Activated CD8-positive, alpha-beta memory T cell treated with anti-CD3 and anti-CD28 coated beads, Interleukin-2, amount 50 U/mL, for 1 hour (primary cell): ENCODE measurements around the gene EEFSEC.
"Not testable (repeated sequence)": the region's sequence is repeated elsewhere in the genome, so short reads cannot be mapped to it uniquely, and the experiment has no call there.

ENCODE experiments used
- DNase-seq: peaks from one replicate; pipeline ENCODE4 v3.0.0-alpha.2; 2020; ENCODE audit errors: extremely low read depth

The EEFSEC gene

DNA sequence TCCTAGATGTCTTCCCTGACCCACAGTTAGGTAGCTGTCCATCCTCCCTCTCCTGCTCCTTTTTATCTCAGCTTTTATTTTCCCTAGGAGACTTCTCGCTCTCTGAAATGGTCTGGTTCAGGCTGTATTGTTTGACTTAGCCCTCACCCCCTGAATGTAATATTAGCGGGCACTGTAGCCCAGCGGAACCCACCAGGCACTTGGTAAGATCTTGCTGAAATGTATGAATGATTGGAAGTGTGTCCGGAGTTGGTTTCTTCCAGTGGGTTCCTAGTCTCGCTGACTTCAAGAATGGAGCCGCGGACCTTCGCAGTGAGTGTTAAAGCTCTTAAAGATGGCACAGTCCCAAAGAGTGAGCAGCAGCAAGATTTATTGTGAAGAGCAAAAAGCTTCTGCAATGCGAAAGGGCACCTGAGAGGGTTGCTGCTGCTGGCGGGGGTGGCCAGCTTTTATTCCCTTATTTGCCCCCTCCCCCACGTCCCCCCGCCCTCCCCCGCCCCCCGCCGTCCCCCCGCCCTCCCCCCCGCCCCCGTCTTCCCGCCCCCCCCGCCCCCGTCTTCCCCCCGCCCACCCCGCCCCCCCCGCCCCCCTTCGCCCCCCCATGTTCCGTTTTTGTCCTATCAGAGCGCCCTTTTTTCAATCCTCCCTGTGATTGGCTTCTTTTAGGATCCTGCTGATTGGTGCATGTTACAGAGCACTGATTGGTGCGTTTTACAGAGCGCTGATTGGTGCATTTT lies 694 bp upstream of the EEFSEC start:
- DNase-seq, result peak; percentile 39

DNA sequence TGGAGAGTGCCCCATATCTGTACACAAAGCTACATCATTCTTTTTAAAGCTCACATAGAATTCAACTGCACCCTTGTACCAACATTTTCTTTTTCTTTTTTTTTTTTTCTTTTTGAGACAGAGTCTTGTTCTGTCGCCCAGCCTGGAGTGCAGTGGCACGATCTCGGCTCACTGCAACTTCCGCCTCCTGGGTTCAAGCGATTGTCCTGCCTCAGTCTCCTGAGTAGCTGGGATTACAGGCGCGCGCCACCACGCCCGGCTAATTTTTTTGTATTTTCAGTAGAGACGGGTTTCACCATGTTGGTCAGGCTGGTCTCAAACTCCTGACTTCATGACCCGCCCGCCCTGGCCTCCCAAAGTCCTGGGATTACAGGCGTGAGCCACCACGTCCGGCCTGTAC lies 1.1 kb downstream of the EEFSEC start:
- not testable (repeated sequence) for DNase-seq

DNA sequence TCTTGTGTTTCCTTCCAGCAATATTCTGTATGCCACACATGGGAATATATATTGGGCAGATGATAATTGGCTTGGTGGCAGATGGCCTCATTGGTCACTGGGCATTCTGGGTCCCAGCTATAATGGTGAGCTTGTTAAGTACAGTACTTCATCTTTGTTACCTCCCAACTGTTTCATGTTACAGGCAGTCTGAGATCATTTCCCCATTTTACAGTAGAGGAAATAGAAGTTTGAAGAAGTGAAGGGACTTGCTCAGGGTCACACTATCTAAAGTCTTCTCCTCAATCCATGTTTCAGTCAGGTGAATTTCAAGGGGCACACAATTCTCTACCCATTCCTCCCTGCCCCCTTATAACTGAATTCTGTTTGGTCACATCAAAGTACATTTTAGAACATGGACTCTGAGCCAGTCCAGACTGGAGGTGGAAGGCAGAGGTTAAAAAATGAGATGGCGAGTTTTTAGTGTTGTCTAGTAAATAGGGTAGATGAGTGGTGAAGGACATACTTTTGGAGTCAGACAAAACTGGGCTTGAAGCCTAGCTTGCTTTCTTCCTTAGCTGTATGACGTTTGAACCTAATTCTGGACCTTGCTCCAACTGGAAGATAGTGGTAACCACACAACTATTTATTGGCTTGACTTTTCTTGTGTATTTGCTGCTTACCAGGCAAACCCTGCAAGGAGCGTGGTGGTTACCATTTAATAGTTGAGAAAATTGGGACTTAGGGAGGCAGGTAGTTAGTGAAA lies 2.5 kb downstream of the EEFSEC start:
- no peak for DNase-seq

DNA sequence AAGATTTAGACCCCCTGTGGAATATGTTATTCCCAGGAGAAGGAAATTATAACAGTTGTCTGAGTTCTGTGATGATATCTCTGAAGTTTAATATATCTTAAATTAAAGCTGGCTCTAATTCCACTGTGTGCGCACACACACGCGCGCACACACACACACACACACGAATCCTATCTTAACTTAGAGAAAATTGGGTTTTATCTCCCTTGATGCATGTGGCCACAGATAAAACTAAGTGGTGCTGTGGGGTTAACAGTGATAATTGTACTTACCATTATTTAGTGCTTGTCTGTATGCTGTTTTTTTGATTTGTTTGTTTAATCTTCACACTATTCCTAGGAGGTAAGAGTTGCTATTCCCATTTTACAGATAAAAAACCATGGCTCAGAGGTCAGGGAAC lies 7.4 kb downstream of the EEFSEC start:
- no peak for DNase-seq

DNA sequence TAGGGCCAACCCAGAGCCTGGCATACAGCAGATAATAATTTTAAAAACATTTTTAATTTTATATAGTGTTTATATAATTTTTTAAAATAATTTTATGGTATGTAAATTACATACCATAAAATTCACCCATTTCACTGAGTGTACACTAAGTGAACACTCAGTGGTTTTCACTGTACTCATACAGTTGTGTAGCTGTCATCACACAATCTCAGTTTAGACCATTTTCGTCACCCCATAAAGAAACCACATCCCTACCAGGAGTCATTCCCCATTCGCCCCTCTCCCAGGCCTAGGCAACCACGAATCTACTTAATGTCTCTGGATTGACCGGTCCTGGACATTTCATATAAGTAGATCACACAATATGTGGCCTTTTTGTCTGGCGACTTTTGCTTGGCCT lies 10.2 kb downstream of the EEFSEC start:
- no peak for DNase-seq

DNA sequence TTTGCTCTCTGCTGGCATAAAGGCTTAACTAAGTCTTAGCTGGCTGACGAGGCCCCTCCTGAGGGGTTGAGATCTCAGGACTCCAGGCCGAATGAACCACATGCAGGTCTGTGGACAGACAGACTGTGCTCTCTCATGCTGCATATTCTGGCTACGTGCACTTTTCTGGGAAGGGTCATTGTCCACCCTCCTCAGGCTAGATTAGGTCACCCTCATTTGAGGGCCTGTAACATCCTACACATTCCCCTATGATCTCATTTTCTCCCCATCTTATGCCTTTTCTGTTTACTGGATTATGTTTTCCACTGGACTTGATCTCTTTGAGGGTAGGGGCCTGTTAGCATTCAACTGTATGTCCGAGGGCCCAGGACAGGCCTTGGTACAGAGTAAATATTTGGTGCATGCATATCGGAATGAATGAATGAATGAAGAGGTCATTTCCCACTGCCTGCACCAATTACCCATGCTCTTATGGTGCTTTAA lies 13.7 kb downstream of the EEFSEC start:
- no peak for DNase-seq

DNA sequence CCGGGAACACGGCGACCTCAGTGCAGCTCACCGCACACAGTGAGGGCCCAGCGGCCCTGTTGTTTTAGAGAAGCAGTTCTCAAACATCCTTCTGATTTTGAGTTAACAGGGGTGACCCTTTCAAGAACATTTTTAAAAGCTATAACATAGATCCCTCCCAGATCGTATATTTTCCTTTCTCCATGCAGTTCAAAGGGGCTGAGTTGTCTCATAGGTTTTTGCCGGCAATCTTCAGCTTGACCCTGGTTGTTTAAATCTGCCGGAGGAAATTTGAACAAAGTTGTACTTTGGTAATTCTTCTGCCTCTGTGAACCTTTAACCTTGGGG lies 14.3 kb downstream of the EEFSEC start:
- DNase-seq, result no peak

DNA sequence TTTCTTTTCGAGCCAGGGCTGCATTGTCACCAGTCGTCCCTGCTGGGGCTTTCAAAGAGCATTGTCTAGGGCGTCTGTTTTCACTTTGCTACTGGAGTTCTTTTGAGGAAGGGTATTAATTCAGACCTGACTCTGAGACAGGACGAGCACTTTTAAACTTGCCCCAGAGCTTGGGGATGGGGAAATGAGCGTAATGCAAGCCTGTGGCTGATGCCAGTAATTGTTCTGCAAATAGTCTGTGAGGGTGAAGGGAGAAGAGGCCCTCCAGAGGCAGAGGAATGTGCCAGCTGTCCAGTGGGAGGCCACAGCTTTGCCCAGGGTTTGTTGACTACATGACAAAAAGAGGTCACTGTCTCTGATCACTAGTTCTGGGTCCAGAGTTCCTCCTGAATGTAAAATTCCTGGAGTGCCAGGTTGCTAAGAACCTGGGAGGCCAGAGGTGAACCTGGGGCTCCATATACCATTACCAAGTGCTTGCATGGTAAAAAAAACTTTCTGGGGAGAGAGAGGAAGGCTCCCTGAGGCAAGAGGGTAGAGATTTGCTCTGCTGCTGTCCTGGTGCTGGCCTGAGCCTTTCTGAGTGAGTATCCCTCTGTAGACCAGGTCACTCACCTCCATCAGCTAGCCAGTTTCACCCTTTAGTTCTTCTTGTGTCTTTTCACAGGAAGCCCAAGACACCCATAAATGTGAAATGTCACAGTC lies 14.8 kb downstream of the EEFSEC start:
- DNase-seq, result no peak

DNA sequence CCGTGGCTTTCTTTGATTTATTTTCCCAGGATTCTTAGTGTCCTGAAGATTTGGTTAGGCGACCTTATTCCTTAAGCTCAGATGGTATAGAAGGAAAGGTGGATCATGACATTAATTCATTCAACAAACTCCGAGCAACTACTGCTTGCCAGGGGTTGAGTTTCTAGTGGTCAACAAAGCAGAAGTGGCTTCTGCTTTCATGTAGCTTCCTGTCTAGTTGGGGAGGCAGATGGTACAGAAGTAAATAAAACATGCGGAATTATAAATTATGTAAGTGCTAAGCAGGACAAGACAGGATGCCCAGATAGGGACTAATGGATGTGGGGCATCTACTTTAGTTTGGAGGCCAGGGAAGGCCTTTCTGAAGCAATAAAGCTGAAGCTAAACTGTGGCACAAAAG lies 15.6 kb downstream of the EEFSEC start:
- DNase-seq, result no peak

DNA sequence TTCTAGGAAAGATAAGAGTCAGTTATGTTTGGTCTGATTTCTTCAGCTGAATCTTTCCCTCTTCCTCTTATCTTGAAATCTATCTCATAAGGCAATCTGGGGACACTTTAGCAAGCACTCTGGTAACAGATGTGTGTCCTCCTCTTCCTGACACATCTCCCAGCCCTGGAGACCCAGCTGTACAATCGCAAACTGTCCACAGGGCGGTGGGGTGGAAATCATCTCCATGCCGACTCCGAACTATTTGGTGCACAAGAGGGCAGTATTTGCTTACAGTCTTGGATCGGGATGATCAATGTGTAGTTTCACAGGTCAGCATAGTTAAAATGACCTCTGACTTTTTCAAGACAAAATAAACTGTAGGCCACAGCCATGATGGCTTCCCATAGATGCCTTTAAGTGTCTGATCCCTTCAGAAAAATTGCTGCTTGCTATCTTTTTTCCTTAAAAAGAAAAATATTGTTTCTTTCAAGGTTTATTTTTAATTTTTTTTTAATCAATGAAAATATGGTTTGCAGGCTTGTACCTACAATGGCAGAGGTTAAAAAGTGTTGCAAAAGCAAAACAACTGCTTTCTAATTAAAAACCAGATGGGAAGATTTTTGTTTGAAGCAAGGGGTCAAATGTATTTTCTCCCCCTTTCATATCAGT lies 17.7 kb downstream of the EEFSEC start:
- DNase-seq, result no peak

DNA sequence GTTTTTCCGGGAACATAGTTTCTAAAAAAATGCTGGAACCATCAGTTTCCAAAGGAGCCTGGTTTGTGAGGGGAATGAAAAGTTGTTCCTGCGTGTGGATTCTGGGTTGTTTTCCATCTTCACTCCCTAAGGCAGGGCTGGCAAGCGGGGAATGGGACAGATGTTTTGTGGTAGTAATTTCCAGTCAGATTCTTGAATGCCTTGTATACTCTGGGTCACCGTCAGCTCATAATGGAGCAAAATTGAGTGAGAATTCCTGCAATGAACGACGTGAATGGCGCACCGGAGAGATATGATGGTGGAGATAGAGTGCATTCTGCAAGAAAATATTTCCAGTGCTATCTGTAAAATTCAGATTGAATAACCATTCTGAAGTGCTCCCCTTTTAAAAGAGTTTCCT lies 19.9 kb downstream of the EEFSEC start:
- no peak for DNase-seq

DNA sequence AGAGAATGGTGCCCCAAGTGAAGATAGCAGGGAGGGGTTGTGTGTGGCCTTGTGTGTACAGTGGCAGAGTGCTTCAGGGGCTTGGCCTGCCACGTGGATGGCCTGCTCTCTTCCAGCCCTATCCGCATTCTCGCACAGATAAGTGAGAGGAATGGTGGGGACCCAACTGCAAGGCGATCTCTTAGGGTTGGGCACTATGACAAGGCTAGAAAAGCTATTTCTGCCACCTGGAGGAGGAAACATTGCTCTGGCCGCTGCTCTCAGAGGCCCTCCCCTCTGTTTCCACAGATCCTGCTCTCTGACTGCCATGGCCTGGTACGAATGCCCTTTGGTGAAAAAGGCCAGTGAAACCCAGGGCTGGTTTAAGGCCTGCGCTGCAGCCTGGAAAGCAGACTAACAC lies 20.6 kb downstream of the EEFSEC start:
- no peak for DNase-seq

DNA sequence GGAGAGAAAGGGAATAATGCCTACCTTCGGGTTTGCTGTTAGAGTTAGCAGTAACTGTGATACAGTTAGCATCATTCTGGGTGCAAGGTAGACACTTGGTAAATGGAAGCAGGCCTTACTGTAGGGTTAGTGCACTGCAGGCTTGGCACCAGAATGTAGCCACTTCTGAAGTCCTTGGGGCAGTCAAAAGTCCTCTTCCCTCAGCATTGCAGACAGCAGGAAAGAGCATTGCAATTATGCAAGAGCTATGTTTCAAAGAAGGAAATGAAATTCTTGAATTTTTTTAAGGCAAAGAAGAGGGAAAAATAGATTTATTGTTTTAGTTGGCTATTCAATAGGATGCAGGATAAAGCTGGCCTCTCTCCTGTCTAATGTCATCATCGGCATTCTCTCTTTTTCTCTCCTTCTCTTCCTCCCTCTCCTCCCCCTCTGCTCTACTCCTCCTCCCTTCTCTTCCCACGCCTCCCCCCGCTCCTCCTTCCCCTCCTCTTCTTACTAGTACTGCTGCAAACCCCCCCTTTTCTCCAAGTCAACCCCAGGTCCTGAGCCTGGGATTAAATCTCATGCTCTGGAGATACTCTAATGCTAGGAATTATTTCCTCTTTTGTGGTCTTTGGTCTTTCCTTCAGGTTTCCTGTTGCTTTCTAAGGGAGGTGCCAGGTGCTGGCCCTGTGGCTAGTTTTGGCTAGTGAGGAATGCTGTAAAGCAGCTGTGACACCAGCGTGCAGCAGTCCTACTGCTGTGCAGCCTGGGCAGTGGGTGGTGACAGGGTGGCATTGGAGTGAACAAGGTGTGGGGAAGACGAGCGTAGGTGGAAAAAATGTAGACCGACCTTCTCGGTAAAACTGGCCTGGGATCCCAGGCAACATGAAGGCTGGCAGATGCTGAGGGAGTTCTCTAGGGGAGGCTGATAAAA lies 21.7 kb downstream of the EEFSEC start:
- no peak for DNase-seq

DNA sequence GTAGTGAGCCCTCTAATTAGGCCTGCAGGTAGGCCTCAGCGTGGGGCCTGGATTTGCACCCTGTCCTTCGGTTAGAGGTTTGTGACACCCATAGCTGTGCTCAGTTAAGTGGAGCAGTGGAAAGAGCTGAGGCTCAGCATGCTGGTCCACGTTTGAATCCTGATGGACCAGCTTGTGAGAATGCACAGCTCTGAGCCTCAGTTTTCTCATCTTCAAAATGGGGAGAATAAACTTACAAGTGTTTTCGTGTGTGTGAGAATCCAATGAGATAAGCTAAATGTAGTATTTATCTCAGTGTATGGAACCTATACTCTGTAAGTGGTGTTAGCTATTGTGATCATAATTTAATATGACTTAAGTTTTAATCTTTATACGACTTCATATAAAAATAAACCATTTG lies 22.5 kb downstream of the EEFSEC start:
- DNase-seq, result no peak

DNA sequence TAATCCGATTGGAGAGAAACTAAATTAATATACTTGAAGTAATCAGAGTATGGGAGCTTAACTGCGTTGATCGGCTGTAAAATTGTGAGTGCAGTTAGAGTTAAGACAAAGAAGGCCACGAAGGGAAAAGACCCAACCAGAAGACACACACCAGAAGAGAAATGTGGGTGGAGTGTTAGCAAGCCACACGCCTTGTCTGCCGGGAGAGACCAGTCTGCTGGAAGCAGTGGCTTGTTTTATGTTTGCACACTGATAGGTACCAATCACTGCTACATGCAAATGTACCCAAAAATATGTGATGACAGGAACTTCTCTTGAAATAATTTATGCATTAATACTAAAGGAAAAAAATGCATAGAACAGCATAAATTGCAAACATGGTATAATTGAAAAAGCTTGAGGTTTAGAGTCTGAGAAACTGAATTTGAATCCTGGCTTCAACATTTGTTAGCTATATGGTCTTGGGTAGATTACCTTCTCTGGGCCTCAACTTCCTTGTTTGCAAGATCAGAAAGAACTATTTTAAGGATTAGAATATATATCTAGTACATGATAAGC lies 23.1 kb downstream of the EEFSEC start:
- no peak for DNase-seq

DNA sequence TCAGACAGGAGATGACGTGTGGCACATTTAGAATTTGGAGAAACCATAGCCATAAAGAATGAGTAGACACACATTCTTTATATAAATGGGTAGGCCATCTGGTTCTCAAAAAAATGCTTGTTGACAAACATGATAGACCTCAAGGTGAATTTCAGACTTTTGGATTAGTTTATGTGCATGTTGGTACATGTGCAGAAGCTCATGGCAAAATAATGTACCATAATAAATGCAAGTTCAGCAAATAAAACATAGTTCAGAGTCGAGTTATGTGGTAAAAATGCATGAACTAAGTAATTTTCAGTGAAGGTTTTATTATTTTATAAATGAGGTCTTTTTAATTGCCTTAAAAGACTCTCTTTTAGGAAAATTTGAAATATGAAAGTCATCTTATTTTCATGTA lies 24.6 kb downstream of the EEFSEC start:
- no peak for DNase-seq

DNA sequence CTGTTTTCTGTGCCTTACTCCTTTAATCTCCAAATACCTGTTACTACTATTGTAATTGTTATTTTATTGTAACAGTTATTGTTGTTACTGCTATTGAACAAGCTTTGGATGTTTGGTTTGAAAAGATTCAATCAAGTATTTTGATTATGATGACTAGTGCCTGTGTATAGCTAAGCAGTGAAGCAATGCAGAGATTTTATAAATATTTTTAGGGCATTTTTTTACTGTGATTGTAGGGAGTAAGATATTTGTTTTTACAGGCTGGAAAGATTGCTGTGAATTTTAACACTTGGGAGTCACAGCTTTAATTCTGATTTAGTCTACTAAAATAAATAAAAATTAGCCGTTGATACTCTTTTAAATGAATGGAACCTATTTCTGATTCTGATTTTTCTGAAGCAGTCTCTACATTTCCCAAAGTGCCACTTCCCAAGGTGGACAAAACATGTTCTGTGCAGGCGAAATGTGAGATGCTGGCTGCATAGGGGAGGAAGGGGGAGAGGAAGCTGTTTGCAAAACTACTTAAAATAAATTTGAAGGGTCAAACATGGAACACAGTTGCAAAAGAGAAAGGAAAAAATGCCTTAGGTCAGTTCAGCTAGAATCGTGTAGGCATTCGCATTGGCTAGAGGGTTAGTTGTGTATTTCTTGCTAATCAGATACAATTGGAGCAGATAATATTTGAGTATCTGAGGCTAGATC lies 25.7 kb downstream of the EEFSEC start:
- DNase-seq, result no peak

DNA sequence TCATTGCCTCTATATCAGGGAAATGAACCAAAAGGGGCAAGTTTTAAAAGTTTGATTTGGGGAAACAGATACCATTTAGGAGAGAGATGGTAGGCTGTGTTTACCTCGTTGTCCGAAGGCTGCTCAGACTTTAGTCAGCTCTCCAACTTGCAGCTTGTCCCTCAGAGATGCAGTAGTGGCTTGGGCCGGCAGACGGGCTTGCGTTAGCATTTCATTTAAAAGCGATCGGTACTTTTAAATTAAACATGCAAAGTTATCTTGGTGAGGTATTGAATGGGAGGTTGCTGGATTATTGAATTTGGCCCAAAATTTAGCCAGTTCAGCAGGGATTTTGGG lies 26.2 kb downstream of the EEFSEC start:
- no peak for DNase-seq

DNA sequence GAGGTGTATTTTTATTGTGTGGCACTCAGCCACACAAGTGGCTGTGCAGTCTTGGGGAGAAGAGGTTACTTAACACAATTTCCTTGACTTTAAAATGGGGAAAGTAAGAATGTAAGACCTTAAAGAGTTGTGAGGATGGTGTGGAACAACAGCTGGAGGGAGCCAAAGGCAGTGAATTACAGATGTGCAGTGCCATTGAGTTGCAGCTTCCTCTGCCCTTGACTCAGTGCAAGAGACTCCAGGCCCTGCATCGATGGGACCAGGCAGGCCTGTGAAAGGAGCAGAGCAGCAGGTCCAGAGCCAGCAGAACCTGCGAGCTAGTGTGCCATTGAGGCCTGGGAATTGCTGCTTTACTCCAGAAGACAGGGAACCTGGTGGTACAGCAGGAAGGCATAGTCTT lies 27.2 kb downstream of the EEFSEC start:
- no peak for DNase-seq

DNA sequence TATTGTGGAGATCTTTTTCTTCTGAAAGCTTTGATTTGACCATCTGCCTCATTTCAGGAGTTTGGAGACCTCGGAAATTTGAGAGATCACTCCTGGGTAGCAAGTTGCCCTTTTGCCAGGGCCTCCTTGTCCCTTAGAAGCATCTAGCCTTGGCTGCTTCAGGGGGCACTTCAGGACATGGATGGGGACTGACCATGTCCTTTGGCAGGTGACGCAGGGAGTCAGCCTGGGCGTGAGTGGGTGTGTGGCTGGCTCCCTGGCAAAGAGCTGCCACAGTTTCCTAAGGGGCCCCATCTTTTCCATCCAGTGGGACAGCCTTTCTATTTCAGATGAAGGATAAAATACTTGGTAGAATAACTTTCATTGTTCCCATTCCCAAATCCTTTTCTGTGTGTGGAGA lies 27.6 kb downstream of the EEFSEC start:
- no peak for DNase-seq

DNA sequence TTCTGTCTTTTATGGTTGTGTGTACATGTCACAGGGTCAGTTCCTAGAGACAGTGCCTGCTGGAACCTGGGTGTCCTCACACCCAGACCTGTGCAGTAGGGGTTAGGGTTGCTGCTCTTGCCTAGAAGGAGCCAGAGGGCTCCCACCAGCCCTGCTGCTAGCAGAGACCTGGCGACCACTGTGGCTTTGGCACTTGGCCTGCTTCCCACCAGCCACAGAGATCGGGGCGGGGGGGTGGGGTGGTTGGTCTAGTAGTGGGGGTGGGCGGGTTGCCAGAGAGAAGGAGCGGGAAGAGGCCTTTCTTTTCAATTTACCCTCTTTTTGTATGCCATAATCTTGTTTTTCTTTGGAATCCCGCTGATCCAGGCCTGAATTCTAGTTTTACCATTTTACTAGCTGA lies 29.4 kb downstream of the EEFSEC start:
- no peak for DNase-seq
